Stimulated activated CD8-positive, alpha-beta memory T cell treated with anti-CD3 and anti-CD28 coated beads, Interleukin-7, amount 100 ng/mL, for 24 hours (primary cell): ENCODE data around the gene EFCAB13.

Experiments
- DNase-seq: peaks from one replicate; pipeline ENCODE4 v3.0.0-alpha.2; 2020; ENCODE audit warnings: low read depth

The EFCAB13 gene, protein sequence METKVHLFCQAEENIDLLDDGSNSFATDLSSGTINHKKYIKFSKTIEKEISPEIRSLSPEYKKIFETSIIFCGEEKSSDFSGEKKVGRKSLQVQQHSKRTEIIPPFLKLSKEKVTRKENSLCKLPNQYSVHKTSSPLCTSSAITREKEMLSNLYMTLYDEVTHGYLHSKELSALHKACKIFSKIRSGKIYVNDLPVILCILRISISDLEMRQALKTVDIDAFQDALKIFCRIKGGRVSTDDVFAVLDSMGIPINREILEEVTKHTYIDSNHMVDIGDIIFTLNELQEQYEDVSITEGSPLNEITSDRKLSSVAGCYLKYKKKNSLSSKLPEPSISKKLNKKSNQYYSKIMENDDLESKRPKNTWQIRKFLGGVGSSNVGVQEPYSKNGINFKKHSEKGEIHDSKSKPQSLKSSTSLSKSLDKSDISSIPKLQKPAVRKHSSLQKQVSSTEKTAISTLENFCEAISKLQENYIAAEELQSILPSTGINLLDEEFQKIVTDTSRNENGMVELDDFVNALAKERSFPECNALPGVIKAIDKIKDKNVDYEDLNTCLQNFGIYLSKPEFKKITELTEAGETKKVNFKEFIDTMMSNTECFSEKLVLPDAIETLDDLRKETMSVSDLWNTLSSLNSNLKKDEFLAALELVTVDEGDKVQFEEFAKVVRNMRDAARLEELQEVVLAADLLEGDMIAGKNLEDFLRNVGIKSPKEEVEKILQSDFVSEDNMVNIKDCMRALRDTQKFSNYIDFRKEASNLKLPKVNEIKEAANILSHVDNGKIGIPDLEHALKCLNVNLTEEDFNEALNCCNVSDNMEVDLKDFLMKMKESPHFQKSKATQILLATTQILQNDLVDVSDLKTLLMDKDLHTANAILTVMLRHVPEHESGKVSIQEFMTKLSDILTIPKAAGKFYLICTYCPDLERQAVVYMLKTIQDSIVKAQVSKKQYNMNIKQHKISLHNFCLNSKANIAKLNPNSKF

DNA sequence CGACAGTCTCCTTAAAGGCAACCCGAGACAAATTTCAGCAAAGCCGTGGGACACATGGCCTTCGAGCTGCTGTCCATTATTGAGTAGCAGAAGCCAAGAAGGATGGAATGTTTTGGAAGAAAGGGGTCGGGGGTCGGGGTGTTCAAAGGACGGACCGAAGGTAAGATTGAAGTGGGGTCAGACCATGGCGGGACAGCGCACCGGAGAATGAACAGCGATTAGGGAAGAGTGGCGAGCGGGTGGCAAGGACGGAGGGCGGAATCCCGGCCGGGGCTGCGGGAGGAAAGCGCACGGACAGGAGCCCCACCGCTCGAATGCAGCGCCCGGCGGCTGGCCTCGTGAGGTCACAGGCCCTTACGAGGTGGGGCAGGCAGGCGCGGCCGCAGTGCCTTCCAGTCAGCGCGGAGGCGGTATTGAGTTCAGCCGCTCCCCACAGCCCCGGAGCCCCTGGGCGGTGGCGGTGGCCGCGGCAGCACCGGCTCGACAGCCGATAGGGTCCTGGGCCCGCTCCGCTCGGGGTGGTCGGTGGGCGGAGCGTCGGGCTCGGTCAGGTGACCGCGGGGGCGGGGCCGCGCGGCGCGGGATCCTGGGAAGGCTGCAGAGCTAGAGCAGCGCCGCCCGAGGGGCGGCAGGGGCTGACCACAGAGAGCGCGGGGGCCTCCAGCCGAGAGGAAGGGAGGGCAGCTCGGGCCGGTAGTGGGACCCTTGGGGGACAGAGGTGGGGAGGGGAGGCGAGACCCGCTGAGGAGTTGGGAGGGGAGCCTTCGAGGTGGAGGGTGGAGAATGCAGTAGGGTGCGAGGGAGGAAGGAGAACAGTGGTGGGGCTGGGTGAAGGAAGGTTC lies at the start of gene EFCAB13:
Gene EFCAB13 (plus strand): TSS at position 574 of the 842 bp plus-strand sequence. CDS start 4,399 bp downstream, outside the sequence.
- peak; percentile 55 for DNase-seq

DNA sequence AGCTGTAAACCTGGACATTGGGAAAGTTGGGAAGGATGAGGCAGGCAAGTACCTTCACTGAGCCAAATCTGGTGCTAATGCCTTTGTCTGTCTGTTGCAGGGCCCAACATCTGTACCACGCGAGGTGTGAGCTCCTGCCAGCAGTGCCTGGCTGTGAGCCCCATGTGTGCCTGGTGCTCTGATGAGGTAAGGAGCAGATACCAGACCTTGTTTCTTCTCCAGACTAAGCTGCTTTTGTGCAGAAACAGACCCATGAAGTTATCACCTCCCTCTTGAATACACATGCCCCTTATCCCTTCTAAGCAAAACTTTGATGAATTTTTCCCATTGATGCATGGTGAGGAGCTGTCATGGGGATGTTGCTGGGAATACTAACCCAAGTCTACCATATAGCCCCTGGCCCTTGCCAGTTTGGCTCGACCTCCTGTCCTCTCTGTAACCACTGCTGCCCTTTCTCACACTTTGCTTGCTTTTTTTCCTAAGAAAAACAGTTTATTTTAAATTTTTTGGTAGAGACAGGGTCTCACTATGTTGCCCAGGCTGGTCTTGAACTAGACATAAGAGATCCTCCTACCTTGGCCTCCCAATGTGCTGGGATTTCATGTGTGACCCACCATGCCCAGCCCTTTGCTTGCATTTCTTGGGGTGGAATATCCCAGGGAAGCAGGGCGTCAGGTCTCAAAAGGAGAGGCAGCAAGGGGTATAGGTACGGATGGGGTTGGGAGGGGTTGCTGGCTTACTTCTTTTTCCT lies 49.3 kb upstream of the EFCAB13 start:
- no peak for DNase-seq

DNA sequence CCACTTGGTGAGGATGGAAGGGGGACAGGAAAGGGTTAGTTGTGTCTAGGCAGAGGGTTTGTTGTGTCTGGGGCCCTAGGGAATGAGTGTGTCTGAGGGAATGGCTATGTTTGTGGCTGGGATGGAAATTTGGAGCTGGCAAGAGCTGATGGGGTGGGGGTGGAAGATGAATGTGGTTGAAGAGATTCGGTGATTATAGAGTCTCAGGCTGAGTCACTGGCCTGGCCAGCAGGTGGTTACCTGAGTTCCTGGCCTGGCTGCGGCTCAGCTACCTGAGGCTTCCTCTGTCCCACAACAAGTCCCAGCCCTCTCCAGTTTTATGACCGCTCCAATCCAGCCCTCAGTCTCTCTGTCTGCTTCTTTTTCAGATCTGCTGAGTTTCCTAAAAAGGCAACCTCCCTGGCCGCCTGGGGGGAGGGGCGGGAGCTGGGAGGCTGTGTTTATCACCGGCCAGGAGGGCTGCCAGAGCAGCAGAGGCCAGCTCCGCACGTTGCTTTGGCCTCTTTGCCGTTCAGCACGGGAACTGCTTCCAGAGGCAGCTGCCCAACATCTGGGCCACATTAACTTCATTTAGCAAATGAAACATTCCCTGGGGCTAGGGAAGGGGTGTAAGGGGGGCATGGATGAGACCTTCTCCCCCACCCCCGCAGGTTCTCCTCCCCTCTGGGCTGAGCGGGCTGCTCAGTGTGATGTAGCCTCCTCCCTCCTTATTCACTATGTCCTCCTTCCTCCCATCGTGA lies 48.3 kb upstream of the EFCAB13 start:
- DNase-seq: no peak

DNA sequence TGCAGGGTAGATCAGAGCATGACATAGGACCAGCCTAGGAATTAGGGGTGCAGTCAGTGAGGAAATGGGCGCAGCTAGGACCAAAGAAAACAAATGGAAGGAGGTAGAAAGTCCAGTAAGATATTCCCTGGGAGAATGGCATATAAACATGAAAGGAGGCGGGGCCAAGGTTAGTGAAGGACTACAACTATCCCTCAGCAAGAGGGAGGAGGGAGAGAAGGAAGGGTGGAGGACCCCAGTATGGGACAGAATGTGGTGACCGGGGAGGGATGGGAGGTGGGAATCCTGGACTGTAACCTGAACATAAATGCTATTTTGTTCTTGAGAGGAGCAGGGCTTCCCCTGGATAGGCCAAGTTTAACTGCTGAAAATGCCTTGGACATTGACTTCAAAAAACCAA lies 47.3 kb upstream of the EFCAB13 start:
- no peak for DNase-seq

DNA sequence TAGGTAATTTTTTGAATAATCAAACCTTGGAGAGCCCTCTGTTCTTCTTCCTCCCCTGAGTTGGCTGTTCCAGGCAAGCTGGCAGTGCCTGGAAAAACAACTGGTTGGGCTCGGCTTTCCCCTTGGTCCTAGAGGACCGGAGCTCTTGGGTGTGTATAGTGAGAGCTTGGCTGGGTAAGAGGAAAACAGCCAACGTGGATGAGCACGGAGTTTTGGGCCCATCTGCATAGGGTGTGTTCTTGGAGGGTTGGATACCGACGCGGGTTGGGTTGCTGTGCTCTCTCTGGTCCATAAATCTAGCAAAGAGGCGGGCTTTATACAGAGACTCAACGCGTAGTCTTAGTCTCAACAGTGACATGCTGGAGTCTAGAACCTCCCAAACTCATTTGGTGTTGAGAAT lies 46.9 kb upstream of the EFCAB13 start:
- DNase-seq: no peak

DNA sequence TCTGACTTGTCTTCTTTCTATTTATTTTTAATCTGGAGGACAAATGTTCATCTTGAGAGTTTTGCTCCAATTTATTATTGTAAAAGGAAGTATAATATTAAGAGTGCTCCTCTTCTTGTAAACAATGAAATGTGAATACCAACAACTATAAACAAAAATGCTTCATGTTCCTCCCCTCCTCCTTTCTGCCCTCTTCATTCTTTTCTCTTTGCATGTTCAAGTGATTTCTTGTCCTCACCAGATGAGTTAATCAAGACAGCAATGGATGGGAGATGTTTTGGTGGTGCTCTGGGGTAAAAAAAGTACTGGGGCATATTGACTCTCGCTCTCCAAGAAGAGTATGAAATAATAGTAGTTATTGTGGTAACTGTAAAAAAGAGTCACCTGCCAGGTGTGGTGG lies 45.8 kb upstream of the EFCAB13 start:
- no peak for DNase-seq

DNA sequence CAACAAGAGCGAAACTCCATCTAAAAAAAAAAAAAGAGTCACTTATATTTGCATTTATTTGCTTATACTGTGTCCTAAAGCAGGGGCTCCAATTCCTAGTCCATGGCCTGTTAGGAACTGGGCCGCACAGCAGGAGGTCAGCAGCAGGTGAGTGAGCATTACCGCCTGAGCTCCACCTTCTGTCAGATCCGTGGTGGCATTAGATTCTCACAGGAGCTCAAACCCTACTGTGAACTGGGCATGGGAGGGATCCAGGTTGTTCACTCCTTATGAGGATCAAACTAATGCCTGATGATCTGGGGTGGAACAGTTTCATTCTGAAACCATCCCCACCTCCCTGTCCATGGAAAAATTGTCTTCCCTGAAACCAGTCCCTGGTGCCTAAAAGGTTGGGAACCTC lies 45.2 kb upstream of the EFCAB13 start:
- DNase-seq: no peak

DNA sequence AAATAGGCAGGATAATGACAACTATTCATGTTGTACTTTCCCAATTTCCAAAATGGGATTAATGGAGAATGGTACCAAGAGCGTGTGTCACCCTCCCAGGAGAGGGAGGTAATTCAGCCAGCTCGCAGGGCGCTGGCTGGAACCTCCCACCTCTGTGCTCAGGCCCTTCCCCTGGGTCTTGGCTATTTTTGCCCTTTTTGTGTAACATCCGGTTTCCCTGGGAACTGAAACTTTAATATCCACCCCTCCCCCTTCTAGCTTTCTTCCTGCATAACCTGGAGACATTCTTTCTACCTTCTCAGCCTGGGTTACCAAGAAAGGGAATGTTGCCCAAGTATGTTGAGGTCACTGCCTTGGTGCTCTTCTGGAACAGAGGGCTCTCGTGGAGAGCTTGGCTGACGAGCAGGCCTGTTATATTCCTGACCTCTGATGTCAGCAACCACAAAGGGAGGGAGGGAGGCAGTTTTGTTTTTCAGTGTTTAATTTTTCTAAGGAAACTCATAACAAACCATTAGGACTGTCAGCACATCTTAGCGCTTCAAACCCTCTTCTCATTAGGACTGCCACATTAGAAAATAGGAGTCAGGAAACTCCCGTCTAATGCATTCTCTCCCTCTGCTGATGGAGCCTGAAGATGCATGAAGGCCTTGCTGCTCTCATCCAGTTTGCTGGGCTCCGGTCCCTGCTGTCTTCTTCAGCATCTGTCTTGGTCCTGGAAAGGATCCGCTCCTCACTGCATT lies 44.5 kb upstream of the EFCAB13 start:
- no peak for DNase-seq

DNA sequence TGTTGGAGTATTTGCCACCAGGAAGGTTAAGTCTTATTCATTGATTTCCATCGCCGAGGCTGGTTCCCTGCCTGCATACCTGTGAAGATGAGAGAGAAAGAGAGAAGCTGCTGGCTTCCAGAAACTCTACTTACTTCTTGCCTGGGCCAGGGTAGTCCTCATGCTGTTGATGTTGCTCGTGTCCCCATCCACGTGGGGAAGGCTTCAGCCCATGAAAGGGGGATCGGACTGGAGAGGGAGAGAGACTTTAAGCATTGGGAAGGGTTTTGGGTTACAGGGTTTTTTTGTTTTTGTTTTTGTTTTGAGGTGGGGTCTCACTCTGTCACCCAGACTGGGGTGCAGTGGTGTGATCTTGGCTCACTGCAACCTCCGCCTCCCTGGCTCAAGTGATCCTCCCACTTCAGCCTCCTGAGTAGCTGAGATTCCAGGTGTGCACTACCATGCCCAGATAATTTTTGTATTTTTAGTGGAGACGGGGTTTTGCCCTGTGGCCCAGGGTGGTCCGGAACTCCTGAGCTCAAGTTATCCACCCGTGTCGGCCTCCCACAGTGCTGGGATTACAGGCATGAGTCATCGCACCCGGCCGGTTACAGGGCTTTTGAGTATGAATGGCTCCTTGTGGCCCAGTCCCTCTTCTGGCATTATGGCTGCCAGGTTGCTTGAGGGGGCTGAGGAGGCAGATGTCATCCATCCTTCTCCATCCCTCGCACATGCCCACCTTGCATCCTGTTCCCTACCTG lies 43.5 kb upstream of the EFCAB13 start:
- no peak for DNase-seq

DNA sequence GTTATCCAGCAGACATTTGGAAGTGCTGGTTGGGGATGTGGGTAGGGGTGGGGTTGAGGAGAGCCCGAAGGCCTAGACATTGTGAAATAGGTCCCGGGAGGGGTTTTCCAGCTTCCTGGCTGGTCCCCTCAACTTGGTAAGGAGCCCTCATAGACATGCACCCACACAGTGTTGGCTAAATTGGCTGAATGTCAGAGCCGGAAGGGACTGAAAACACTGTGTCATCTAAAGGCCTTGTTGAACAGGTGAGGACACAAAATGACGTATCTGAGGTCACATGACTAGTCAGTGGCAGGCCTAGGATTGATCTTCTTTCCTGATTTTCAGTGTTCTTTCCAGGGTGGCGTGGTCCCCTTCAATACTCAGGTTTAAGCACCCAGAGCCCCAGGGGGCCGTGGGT lies 42.5 kb upstream of the EFCAB13 start:
- DNase-seq: no peak

DNA sequence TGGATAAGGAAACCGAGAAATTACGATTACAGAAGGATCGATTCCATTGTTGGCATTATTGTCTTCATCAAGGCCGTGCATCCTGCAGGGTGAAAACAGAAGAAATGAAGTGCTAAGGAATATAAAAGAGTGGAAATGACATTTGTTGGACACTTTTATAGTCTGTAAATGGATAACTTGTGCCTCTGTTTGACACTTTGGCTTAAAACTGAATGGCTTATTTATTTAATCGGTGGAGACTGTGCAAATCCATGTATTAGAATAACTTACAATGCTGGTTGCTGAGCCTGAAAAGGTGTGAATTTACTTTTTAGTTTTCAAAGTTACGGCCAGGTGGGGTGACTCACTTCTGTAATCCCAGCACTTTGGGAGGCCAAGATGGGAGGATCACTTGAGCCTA lies 38.8 kb upstream of the EFCAB13 start:
- DNase-seq: no peak

DNA sequence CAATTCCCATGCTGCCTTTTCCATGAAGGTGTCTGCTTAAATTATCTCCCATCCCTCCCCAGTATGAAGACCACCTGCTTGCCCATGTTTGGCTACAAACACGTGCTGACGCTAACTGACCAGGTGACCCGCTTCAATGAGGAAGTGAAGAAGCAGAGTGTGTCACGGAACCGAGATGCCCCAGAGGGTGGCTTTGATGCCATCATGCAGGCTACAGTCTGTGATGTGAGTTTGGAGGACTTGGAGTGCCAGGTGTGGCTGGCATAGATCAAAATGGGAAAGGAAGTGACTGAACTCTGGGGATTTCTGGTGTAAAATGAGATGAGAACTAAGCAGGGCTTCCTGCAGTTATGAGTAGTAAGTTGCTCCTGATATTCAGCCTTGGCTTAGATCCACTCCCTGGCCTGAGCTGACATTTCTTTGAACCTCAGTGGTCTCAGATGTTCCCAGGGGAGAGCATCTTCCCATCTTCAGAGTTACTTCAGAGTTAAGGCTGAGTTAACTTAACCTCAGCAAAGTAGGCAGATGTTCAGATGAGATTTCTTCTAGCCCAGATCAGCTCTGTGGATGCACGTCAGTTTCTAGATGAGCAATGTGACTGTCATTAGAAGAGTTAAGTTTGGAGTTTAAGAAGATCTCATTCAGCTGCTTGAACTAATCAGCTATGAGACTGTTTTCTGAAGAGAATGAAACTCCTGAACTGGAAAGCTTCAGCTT lies 37.4 kb upstream of the EFCAB13 start:
- no peak for DNase-seq

DNA sequence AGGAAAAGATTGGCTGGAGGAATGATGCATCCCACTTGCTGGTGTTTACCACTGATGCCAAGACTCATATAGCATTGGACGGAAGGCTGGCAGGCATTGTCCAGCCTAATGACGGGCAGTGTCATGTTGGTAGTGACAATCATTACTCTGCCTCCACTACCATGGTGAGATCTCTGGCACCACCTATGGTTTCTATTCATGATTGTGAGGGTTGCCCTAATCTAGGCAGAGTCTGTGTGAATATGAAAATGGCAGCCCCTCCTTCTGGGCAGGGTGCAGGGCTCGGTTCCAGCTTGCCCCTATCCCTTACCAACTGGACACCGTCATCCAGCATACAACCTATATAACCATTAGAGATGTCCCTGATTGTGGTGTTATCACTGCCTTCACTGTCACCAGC lies 36.7 kb upstream of the EFCAB13 start:
- no peak for DNase-seq

DNA sequence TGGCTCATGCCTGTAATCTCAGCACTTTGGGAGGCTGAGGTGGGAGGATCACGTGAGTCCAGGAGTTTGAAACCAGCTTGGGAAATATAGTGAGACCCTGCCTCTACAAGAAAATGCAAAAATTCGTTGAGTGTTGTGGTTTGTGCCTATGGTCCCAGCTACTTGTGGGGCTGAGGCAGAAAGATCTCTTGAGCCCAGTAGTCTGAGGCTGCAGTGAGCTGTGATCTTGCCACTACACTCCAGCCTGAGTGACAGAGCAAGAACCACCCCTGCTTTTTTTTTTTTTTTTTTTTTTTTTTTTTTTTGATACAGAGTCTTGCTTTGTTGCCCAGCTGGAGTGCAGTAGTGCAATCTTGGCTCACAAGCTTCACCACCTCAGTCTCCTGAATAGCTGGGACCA lies 36.1 kb upstream of the EFCAB13 start:
- DNase-seq: no peak

DNA sequence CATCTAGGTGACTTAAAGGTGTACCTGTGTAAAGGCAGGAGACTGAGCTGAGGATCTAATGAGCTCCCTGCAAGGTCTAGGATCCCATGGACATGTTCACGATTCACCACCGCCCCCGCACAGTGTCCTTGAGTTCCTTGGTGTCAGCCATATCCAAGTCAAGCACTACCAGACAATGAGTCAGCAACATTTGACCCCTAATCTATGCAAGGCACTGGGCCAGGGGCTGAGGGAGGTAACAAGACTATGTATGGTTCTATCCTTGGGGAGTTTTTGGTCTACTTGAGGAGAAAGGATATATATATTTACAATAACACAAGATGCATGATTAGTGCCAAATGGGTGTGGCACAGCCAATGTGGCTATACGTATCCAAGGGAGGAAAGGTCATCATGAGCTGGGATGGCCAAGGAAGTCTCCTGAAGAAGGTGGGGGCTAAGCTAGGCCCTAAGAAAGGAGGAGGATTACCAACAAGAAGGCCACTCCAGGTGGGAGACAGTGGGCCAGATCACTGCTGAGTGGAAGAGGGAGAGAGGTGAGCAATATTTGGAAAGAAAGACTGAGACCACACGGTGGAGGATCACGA lies 35.1 kb upstream of the EFCAB13 start:
- no peak for DNase-seq

DNA sequence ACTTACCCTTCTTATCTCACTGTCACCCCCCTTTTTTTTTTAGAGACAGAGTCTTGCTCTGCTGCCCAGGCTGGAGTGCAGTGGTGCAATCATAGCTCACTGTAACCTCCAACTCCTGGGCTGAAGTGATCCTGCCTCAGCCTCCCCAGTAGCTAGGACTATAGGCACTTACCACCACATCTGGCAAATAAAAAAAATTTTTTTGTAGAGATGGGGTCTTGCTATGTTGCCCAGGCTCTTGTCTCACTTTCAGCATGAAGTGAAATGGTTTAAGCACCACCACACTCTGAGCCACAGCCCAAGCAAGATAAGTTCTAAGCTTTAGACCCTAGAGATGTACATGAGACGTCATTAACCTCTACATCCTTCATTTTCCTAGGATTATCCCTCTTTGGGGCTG lies 34.5 kb upstream of the EFCAB13 start:
- no peak for DNase-seq

DNA sequence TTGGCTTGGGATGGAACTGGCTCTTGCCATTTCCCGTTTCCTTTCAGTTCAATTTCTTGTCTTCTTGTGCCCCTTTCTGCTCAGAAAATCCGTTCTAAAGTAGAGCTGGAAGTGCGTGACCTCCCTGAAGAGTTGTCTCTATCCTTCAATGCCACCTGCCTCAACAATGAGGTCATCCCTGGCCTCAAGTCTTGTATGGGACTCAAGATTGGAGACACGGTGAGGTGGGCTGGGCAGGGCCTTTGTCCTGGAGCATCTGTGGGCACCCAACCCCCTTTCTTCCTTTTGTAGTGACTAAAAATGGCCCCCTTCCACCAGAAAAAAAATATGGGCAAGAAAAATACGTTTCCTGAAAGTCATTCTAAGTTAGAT lies 32.9 kb upstream of the EFCAB13 start:
- no peak for DNase-seq

DNA sequence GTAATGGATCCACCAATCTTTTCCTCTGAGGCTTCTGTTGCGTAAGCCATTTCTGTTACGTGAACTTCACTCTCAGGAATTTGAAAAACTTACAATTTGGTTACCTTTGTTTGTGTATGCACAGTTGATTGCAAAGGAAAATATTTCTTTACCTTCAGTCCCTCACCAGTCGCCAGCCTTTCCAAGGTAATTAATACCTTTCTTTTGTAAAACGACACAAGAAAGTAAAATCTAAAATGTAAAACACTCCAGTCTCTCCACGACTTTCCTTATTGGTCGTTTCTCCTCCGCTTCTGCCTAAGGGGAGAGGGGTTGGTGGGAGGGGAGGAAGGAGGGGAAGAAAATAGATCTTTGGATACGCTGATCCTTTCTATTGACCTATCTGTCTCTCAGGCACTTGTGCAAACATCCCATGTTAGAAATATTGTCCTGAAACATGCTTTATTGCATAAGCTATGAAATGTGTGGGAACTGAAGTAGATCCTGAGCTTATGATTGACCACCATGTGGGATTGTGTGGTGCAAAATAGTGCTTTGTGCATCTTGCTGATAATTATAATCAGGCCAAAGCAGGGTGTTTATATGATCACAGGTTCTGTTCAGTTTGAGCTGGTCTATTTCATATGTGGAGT lies 32.4 kb upstream of the EFCAB13 start:
- no peak for DNase-seq
